ENCODE measurements around the gene RPL27.

DNA sequence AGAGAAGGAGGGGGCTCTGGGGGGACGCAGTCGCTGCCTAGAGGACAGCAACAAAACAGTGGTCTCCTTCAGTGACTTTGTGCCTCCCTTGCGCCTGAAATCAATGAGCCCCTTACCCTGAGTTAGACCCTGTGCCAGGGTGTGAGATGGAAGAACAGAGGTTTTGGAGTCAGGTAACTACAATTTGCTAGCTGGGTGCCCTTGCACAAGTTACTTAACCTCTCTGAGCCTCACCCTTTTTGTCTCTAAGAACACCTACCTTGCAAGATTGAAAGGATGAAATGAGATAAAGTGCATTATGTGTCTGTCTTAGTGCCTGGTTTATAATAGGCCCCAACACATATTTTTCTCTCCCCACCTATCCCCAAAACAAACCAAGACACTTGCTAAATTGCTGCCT lies 36.7 kb downstream of the RPL27 start:
- TF ChIP-seq, protein P1, sequence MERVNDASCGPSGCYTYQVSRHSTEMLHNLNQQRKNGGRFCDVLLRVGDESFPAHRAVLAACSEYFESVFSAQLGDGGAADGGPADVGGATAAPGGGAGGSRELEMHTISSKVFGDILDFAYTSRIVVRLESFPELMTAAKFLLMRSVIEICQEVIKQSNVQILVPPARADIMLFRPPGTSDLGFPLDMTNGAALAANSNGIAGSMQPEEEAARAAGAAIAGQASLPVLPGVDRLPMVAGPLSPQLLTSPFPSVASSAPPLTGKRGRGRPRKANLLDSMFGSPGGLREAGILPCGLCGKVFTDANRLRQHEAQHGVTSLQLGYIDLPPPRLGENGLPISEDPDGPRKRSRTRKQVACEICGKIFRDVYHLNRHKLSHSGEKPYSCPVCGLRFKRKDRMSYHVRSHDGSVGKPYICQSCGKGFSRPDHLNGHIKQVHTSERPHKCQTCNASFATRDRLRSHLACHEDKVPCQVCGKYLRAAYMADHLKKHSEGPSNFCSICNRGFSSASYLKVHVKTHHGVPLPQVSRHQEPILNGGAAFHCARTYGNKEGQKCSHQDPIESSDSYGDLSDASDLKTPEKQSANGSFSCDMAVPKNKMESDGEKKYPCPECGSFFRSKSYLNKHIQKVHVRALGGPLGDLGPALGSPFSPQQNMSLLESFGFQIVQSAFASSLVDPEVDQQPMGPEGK (CRISPR knock-in tag; IDR thresholded peaks at IDR 0.05; ENCODE audit: borderline replicate concordance), result no peak
- TF ChIP-seq ZNF70 (CRISPR knock-in tag; IDR thresholded peaks at IDR 0.05) (no peak), OSR1 (CRISPR knock-in tag; IDR thresholded peaks at IDR 0.05) (no peak), GLIS3 (CRISPR knock-in tag; IDR thresholded peaks at IDR 0.05) (no peak), ZFP30 (CRISPR knock-in tag; IDR thresholded peaks at IDR 0.05) (no peak), PPARA (CRISPR knock-in tag; IDR thresholded peaks at IDR 0.05; ENCODE audit: borderline replicate concordance) (no peak), ISL1 (CRISPR knock-in tag; IDR thresholded peaks at IDR 0.05) (no peak), ZFP3 (CRISPR knock-in tag; IDR thresholded peaks at IDR 0.05) (no peak)
- TF ChIP-seq, protein P2, sequence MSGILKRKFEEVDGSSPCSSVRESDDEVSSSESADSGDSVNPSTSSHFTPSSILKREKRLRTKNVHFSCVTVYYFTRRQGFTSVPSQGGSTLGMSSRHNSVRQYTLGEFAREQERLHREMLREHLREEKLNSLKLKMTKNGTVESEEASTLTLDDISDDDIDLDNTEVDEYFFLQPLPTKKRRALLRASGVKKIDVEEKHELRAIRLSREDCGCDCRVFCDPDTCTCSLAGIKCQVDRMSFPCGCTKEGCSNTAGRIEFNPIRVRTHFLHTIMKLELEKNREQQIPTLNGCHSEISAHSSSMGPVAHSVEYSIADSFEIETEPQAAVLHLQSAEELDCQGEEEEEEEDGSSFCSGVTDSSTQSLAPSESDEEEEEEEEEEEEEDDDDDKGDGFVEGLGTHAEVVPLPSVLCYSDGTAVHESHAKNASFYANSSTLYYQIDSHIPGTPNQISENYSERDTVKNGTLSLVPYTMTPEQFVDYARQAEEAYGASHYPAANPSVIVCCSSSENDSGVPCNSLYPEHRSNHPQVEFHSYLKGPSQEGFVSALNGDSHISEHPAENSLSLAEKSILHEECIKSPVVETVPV (CRISPR knock-in tag; IDR thresholded peaks at IDR 0.05), result no peak
